HepG2 (cell line): ENCODE measurements around the gene CIAO2B. TPM values are rescaled to one million over a fixed set of nuclear protein-coding genes. Genes with fewer than 3 reads are reported as not detected.

Experiments
- AGO2 ChIP-seq: fragments of 200-400 bp; formaldehyde crosslinking; optimal IDR thresholded peaks from 2 replicates; pipeline ENCODE3; 2017; ENCODE audit warnings: mild to moderate bottlenecking, low read depth, low read length, moderate library complexity
- EHMT2 ChIP-seq: fragments of 200-600 bp; sonication (generic); IDR thresholded peaks from 2 replicates; pipeline ENCODE4 v1.7.0; 2017; ENCODE audit warnings: antibody characterized with exemption, low read depth, low read length, borderline replicate concordance
- FIP1L1 ChIP-seq: fragments of 200-400 bp; formaldehyde crosslinking; IDR thresholded peaks from 2 replicates; pipeline ENCODE4 v1.6.1; 2018; ENCODE audit warnings: low read depth, mild to moderate bottlenecking, low read length, moderate library complexity, borderline replicate concordance; ENCODE audit not compliant: insufficient read depth
- FOXC1 ChIP-seq: sonication (generic); formaldehyde crosslinking; IDR thresholded peaks from 2 replicates; pipeline ENCODE4 v1.8.0; 2022; ENCODE audit warnings: mild to moderate bottlenecking, missing genetic modification reagents, borderline replicate concordance
- GMEB2 ChIP-seq: IDR thresholded peaks from 2 replicates; pipeline ENCODE4 v1.6.1; 2016; ENCODE audit warnings: missing biosample characterization, missing genetic modification reagents, low read depth
- GTF2F1 ChIP-seq: fragments of 150-350 bp; IDR thresholded peaks from 2 replicates; pipeline ENCODE4 v1.6.1; 2014; ENCODE audit warnings: low read length
- HNF4G ChIP-seq, 2 experiments: sonication (generic) in 1 of 2; formaldehyde crosslinking in 1 of 2; IDR thresholded peaks; 2 replicates each; pipeline versions ENCODE4 v1.4.0 to v1.6.1; 2011 to 2020; ENCODE audit warnings: borderline replicate concordance in 2 of 2, low read depth in 2 of 2, mild to moderate bottlenecking in 2 of 2, low read length in 1 of 2, missing genetic modification reagents in 1 of 2, moderate library complexity in 1 of 2
- MLLT10 ChIP-seq: sonication (generic); formaldehyde crosslinking; IDR thresholded peaks from 2 replicates; pipeline ENCODE4 v1.4.0; 2020; ENCODE audit warnings: missing genetic modification reagents
- NONO ChIP-seq, 2 experiments: fragments of 450-650 bp in 1 of 2; sonication (generic) in 1 of 2; formaldehyde crosslinking in 1 of 2; IDR thresholded peaks in 1 of 2; conservative IDR thresholded peaks in 1 of 2; 2 replicates each; pipeline versions ENCODE4 v1.6.1 to v1.8.0; 2017 to 2022; ENCODE audit warnings: mild to moderate bottlenecking in 1 of 2, missing genetic modification reagents in 1 of 2, moderate library complexity in 1 of 2
- PAF1 ChIP-seq: IDR thresholded peaks from 2 replicates; pipeline ENCODE4 v1.6.1; 2016; ENCODE audit warnings: missing genetic modification reagents, missing compliant biosample characterization
- RAD21 ChIP-seq: fragments of 450-650 bp; formaldehyde crosslinking; IDR thresholded peaks from 2 replicates; pipeline ENCODE4 v1.5.0; 2020; ENCODE audit warnings: mild to moderate bottlenecking
- SMAD1 ChIP-seq: sonication (generic); formaldehyde crosslinking; IDR thresholded peaks from 2 replicates; pipeline ENCODE4 v1.4.0; 2020; ENCODE audit warnings: missing genetic modification reagents, low read depth, mild to moderate bottlenecking, borderline replicate concordance
- ZBTB1 ChIP-seq: sonication (generic); formaldehyde crosslinking; IDR thresholded peaks from 2 replicates; pipeline ENCODE4 v1.4.0; 2020; ENCODE audit warnings: missing genetic modification reagents, borderline replicate concordance
- ZBTB3 ChIP-seq: sonication (generic); formaldehyde crosslinking; IDR thresholded peaks from 2 replicates; pipeline ENCODE4 v1.4.0; 2020; ENCODE audit warnings: low read depth, mild to moderate bottlenecking, moderate library complexity, missing genetic modification reagents, borderline replicate concordance
- ZFP36L2 ChIP-seq: sonication (generic); formaldehyde crosslinking; IDR thresholded peaks from 2 replicates; pipeline ENCODE4 v1.4.0; 2020; ENCODE audit warnings: missing genetic modification reagents
- ZIK1 ChIP-seq: sonication (generic); formaldehyde crosslinking; IDR thresholded peaks from 2 replicates; pipeline ENCODE4 v1.5.0; 2020; ENCODE audit warnings: mild to moderate bottlenecking, low read depth, missing genetic modification reagents, borderline replicate concordance
- ZMYM2 ChIP-seq: sonication (generic); formaldehyde crosslinking; IDR thresholded peaks from 2 replicates; pipeline ENCODE4 v1.8.0; 2022; ENCODE audit warnings: mild to moderate bottlenecking, missing genetic modification reagents
- ZNF326 ChIP-seq: sonication (generic); formaldehyde crosslinking; IDR thresholded peaks from 2 replicates; pipeline ENCODE4 v1.4.0; 2020; ENCODE audit warnings: missing genetic modification reagents, borderline replicate concordance
- ZNF556 ChIP-seq: sonication (generic); formaldehyde crosslinking; IDR thresholded peaks from 2 replicates; pipeline ENCODE4 v1.4.0; 2020; ENCODE audit warnings: mild to moderate bottlenecking, missing genetic modification reagents, borderline replicate concordance
- ZNF710 ChIP-seq: sonication (generic); formaldehyde crosslinking; IDR thresholded peaks from 2 replicates; pipeline ENCODE4 v1.5.0; 2020; ENCODE audit warnings: mild to moderate bottlenecking, missing genetic modification reagents, borderline replicate concordance
- ZNF841 ChIP-seq: sonication (generic); formaldehyde crosslinking; IDR thresholded peaks from 2 replicates; pipeline ENCODE4 v1.8.1; 2023; ENCODE audit warnings: missing genetic modification reagents, borderline replicate concordance
- polyA plus RNA-seq, 8 experiments: library from polyadenylated mRNA; depleted of rRNA in 3 of 8; stranded (reverse) in 7 of 8; unstranded in 1 of 8; fragments of >200 nt; fragmentation: Illumina TruSeq in 4 of 8; extraction: Trizol in 4 of 8; gene quantifications; 2 replicates each; pipeline versions ENCODE4 v1.2.1 to v1.2.3, GENCODE V29; 2011 to 2016; ENCODE audit warnings: low read depth in 4 of 8, missing spikeins in 1 of 8, mixed read lengths in 1 of 8; ENCODE audit not compliant: insufficient read depth in 1 of 8
- total RNA-seq, 5 experiments: library from RNA; depleted of rRNA; stranded (reverse); fragments of >200 nt; fragmentation: Illumina TruSeq; extraction: Trizol; gene quantifications; 2 replicates each; pipeline ENCODE4 v1.2.3, GENCODE V29; 2016; ENCODE audit warnings: low read depth in 1 of 5

Gene CIAO2B
- total and polyA plus RNA-seq, 2 of the 13 experiments (the other 11 are each of a cell fraction or from before 2014, with no cell fraction given): 157 to 293 TPM

DNA sequence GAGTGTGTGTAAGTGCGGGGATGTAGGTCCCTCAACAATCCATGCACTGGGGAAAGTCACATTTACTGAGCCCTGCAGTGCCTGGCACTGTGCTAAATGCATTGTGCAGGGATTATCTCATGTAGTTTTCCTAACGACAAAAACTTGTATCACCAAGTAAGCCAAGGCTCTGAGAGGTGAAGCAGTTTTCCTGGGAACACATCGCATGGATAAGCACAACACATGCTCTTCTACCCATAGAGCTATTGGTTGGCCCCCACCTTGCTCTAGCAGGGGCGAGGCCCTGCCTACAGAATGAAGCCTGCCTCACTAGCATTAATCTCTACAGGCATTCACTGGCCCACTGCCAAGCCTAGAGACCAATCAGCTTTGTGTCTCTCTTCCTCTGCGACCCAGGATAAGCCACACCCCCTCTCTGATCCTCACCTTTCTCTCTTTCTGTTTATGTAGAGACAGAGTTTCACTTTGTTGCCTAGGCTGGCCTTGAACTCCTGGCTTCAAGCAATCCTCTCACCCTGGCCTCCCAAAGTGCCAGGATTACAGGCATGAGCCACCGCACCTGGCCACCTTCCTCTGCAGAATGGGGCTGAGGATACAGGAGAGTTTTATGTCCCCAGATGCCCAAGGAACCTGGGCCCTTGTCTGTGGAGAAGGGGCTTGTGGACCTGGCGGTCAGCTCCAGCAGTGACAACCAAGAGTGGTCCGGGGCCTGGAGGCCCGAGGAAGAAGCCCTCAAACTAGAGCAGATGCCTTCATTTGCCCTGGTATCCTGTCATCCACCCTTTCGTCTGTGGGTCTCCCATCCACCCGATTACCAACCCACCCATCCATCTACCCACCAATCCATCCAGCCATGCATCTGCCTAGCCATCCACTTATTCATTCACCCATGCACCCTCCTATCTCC is 28.3 kb downstream of the CIAO2B start (continued):
- no peak for TF ChIP-seq RAD21 (CRISPR knock-in tag)
- TF ChIP-seq FIP1L1: no peak
- no peak for TF ChIP-seq NONO (IDR thresholded peaks at IDR 0.05)
- TF ChIP-seq NONO (CRISPR knock-in tag; conservative IDR thresholded peaks at IDR 0.05): no peak
- peak; percentile 84 for TF ChIP-seq ZNF710 (CRISPR knock-in tag)
- no peak for TF ChIP-seq ZBTB3 (CRISPR knock-in tag)
- TF ChIP-seq GTF2F1: no peak
- TF ChIP-seq ZMYM2 (CRISPR knock-in tag): peak; percentile 98
- no peak for TF ChIP-seq ZNF556 (CRISPR knock-in tag)
- no peak for TF ChIP-seq MLLT10
- TF ChIP-seq SMAD1 (CRISPR knock-in tag): peak; percentile 68; the same call in 1 of the 2 replicates
- TF ChIP-seq EHMT2: no peak
- no peak for TF ChIP-seq ZBTB1 (CRISPR knock-in tag)
- no peak for TF ChIP-seq AGO2
- no peak for TF ChIP-seq ZNF326 (CRISPR knock-in tag)
- no peak for TF ChIP-seq GMEB2 (CRISPR knock-in tag)
- no peak for TF ChIP-seq ZNF841 (CRISPR knock-in tag)
- no peak for TF ChIP-seq PAF1
- TF ChIP-seq FOXC1 (CRISPR knock-in tag): peak; percentile 30; the same call in 1 of the 2 replicates
- 0 out of 2 replicates have a peak, but pooled peaks have one; percentile 54 for TF ChIP-seq ZIK1
- TF ChIP-seq ZFP36L2: no peak
- TF ChIP-seq HNF4G (IDR thresholded peaks at IDR 0.05; ENCODE audit: borderline replicate concordance, low read depth, low read length): 0 out of 2 replicates have a peak, but pooled peaks have one; percentile 3
- TF ChIP-seq HNF4G (CRISPR knock-in tag; IDR thresholded peaks at IDR 0.05; ENCODE audit: borderline replicate concordance, low read depth): 0 out of 2 replicates have a peak, but pooled peaks have one; percentile 31
